Hematopoietic multipotent progenitor cell (in vitro differentiated cells): Measurements from ENCODE around the gene SYNM. TPM values are rescaled to one million over a fixed set of nuclear protein-coding genes. Genes with fewer than 3 reads are reported as not detected.
A peak's percentile ranks its signal among the peaks of the same experiment; 100 is the strongest.

Experiments used
- DNase-seq, 3 donors: peaks; one replicate each; pipeline ENCODE4 v3.0.0-alpha.2; 2011 to 2015; ENCODE audit warnings: low read depth in 2 of 3, low spot score in 2 of 3
- total RNA-seq: library from RNA; depleted of rRNA; stranded (reverse); fragments of >200 nt; gene quantifications from one replicate; pipeline ENCODE4 v1.2.3, GENCODE V29; 2012

SYNM gene
- total RNA-seq, 1 donor, result under 0.01 TPM

DNA sequence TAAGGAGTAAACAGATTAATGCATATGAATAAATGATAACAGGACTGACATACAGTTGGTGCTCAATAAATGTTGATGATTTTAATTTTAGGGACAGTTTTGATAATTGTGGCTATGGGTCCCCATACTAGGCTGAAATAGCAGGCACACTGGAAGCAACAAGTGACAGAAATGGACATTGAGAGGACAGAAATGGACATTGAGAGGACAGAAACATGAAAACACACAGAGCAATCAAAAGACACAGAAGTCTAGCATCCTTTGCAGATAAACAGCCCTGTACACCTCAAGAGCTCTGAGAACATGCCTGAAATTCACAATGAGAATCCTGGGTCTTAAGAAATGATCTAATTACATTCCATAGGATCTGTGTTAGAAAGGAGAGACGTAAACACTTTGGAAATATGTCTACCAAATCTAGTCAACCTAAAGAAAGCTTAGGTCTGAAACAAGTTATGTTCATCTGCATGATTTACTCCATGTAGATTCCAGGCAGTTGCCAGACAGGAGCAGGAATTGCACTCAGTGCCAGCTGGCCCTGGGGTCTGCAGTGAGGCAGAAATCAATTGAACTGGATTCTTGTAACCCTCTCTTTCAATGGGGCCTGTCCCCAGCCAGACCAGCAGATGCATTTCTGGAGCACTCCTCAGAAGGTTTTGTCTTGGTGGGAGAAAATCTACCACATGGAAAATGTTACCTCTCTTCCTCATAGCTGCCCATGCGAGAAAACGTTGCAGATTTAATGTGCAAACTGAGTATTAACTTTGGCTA is 60.3 kb downstream of the SYNM start:
- DNase-seq, result no peak

DNA sequence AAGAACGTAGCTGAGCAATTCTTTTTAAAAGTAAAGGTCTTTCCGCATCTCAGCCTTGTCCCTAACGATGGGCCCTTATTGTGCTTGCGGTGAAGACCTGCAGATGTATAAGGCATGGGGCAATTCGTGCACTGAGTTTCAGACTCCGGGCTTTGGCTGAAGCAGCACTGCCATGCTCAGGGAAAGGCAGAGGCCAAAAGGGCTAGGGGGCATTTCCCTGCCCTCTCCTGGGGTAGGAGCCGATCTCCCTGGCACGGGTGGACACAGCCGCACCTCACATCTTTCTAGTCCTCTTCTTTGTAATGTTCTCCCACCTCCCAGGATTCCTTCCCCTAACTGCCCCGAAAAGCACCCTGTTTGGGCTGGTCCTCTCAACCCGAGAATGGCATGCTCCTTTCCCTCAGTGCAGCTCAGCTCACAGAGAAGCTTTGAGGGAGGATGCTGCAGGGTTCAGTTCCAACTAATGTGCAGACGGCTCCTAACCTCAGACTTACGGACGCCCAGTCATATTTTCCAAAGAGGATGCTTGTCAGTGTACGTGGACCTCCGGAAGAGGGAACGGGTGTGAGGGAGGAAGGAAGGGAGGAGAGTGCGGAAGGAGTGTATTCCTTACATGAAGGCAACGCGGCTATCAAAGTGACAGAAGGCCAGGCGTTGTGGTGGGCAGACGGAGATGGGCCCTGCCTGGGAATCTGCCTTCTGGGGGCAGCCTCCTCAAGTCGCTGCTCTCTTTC is 61.2 kb downstream of the SYNM start:
- no peak for DNase-seq

DNA sequence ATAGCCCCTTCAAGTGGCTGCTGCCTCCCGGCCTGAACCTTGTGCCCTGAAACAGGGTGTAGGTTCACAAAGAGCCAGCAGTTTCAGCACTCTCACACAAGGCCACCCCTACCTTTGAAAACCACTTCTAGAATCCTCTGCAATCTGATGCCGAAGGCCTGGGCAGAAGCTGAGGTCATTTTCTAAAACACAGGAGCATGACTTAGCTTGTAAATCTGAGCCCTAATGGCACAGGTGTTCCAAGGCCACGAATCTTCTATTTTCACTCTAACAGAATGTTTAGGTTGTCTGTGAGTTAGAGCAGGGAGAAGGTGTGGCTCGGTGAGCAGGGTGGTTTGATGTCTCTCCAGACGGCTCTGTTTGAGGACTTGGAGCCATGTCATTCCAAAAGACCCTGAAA is 62.3 kb downstream of the SYNM start:
- DNase-seq, result no peak

DNA sequence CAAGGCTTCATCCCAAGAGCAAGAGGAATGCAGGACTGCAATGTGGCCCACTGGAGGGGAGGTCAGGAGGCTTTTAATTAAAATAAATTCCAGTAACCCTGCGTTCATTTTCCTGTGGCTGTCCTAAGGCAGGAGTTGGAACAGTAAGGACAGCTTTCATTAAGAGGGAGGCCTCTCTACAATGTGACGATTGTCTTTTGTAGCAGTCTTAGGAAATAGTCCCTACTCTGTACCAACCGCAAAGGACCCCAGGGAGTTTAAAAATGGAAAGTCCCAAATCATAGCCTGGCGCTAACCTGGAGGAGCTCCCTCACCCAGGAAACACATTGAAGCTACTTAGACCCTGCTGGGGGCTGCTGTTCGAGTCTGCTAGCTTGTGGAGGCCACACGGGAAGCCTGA is 62.8 kb downstream of the SYNM start:
- no peak for DNase-seq

DNA sequence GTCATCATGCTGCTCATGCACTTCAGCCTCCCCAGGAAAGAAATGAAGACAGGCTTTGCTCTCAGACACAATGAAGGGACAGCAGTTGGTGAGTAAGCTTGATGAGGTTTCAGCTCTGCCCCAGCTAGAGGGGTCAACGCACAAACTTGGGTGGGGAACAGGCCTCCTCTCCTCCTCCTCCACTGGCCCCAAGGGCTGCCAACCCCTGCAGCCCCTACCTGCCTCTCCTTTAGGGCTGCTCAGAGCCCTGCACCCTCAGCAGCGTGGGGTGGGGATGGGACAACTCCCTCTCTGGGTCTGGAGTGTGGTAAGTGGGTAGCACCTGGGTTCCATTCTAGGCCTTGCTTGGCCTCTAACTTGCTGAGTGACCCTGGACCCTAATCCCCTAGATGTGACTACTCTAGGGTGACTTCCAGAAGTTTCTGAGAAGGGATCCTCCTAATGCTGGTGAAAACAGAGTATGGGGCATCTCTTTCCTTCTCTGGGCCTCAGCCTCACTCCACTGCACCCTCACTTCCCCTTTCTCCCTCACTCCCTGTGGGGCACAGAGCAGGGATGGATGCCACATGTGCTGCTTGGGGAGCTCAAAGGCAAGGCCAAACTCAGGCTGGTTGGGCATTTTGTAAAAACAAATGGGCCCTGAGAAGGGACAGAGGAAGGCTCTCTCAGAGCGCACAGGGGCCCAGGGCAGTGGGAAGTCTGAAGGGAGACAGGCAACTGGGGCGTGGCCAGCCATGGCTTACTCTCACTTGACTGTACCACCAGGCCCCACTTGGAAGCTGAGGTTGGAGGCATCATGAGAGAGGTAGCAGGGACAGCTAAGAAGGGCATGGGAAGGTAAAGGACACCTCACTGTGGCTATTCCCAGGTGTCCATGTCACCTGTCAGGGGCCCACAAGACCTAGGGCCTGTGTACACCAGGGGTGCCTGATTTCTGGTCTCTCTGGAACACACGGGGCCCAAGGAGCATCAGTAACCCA is 64.0 kb downstream of the SYNM start:
- DNase-seq, result peak in 1 of 3 donors; percentile 5

DNA sequence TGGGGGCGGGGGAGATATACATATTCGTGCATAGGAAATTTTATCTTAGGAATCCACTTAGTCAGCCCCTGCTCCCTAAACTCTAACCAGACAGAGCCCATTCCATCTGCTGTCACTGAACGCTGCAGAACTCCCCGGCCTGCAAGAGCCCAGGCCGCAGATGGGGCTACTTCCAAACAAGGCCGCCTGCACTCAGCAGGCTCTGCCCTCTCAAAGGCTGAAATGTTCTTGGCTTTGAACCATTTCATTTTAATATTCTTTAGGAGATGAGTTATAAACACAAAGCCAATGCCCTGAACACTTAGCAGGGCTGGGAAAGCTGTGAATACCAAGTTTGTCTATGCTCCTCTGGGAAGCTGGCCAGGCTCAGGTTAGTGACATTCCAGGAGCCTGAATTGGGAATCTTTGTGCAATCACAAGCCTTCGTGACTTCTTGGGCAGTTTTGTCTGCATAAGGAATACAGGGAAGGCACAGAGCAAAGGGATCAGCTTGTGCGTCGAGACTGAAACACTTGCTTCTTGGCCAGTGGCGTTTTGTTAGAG is 65.0 kb downstream of the SYNM start:
- DNase-seq, result no peak

DNA sequence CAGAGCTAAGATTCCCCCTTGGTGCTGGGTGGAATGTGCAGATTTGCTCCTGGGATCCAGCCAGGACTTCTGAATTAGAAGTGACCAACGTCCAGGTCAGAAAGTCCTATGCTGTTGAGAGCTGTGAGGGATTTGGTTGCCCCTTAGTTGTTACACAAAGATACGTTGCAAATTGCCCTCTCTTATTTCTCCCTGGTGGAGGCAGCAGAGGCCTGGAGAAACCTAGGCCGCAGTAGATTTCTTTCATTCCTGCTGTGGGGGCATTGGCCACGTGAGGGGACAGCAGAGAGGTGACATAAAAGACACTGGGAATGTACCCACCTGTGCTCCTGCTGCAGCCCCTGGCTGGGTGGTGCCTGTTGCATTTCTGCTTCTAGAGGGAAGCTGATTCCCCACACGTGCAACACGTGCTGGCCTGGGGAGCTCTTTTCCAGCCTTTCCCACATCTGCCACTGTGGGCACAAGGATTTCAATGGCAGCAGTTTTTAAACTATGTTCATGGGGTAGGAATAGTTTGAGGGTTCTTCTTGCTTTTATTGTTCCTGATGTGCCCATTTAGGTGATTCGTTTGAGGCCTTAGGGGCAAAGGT is 65.7 kb downstream of the SYNM start:
- no peak for DNase-seq

DNA sequence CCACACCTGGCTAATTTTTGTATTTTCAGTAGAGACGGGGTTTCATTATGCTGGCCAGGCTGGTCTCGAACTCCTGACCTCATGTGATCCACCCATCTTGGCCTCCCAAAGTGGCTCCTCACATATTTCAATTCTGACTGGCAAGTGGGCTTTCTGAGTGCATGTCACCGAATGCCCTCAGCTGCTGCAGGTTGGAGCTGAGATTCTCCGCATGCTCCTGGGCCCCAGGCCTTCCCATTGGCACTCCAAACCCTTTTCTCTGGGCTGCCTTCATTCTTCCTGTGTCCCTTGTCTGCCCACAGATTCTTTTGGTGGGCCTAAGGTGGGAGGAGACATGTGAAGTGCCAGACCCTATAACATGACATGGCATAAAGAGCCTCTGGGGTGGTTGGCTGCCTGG is 67.3 kb downstream of the SYNM start:
- no peak for DNase-seq

DNA sequence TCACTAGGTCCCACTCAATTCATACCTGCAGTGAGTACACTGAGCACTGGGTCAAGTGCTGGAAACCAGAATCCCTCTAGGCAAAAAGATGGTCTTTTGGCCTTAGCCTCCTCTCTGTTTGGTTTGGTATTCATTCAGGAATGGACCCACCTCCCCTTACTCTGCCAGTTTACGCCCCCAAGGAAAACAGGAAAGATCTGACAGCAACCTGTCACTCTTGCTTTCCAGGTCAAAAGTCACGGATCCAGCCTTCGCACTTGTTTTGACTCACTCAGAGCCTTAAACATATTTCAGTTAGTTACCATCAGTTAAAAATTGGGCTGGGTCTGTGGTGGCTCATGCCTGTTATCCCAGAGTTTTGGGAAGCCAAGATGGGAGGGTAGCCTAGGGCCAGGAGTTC is 68.1 kb downstream of the SYNM start:
- no peak for DNase-seq

DNA sequence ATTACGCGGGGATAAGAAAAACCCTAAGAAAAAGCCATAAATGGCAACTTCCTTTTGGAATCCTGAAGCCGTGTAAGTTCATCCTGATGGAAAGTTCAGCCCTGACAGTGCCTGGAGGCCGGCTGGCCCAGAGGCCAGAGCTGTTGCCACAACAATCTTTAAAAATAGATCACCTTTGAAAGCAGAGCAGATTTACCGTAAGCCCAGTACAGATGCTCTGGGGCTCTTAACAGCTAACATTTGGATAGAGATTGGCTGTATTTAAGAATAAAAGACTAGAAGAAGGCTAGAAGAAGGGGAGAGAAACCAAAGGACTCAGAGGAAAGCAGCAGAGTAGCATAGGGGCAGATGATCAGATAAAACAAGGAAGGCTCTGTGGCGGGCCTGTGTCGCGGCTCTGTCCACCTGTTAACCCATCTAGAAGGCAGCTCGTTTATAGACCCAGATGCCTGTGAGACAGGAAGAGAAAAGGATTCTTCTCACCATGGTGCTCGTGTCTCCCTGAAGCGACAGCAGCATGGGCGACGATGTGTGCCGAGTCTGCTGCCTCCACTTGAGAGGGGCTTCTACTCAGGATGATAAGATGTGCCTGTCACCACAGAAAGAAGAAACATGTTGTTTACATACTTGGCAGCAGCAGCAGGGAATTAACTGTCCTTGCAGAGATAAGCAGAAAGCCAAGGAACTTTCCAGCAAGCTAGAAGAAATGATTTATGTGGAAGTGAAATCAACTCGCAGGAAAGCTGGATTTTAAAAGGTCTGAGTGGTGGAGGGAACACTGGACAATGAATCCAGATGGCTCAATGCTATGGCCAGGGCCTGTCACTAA is 69.9 kb downstream of the SYNM start:
- DNase-seq, result no peak

DNA sequence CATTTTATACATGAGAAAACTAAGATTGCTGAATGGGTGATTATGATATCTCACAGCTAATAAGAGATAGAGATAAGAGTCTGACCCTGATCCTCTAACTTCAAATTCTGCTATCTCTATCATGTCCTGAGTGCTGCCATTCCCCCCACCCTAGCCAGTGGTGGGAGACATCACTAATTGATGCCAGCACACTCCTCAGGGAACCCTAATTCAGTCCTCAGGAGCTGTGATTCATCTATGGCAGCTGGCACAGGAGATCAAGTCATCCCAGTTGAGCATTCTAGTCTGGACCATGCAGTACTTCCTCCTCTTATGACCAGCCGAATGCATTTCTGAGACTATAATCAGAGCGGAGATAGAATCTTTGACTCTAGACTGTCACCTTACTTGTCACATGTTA is 71.9 kb downstream of the SYNM start:
- DNase-seq, result no peak

DNA sequence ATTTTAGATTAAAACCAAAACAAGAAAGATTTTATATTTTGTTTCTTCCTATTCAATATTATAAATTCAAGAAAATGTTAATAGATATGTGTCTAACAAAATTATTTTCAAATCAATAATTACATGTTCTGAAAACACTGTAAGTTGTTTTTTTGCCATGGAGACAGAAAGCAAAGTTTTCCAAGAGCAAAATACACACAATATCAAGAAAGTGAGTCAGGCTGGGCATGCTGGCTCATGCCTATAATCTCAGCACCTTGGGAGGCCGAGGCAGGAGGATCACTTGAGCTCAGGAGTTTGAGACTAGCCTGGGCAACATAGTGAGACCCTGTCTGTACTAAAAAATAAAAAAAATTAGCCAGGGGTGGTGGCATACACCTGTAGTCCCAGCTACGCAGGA is 72.8 kb downstream of the SYNM start:
- DNase-seq, result no peak

DNA sequence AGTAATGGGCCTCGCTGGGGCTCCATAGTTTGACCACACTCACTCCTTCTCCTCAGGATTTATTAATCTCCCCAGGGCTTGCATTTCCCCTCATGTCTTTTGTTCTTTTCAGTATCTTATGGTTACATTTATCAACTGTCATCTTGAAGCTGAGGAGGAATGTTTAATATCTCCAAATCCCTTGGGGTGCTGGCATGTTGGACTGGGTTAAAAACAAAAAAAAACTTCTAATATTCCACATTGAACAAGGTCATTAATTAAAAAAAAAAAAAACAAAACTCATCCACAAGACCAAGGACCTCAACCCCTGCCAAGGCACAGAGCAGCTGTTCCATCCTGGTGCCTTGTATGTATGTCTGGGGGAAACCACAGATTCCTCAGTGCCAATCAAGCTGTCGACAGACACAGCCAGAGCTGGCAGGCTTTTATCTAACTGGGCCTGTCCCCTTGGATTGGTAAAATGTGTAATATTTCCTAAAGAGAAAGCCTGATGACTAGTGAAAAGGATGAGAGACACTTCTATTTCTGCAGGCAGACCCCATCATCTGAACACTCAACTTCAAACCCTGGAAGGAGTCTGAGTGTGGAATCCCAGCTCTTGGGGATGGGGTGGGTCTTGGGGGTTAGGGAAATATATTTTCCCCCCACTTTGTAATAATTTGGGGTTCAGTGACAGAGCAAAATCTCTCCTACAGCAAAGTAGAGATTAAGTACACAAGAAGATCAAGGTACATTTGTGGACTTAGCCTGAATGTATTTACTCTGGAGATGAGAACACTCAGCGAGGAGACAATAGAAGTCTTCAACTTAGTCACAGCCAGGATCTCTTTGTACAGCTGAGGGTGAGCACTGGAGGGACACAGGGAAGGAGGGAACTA is 75.4 kb downstream of the SYNM start:
- no peak for DNase-seq

DNA sequence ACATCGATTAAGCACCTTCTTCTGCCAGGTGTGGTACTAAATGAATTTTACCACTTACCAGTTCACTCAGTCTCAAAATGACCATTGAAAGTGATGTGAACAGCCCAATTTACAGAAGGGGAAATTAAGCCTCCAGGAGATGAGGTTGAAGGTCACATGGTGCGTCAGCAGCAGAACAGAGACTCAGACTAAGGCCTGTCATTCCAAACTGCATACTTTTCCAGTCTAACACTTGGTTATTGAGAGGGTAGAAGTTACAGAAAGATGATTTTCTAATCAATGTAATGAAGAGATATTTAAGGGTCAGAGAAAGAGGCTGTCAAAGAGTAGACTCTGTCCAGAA is 76.1 kb downstream of the SYNM start:
- no peak for DNase-seq

DNA sequence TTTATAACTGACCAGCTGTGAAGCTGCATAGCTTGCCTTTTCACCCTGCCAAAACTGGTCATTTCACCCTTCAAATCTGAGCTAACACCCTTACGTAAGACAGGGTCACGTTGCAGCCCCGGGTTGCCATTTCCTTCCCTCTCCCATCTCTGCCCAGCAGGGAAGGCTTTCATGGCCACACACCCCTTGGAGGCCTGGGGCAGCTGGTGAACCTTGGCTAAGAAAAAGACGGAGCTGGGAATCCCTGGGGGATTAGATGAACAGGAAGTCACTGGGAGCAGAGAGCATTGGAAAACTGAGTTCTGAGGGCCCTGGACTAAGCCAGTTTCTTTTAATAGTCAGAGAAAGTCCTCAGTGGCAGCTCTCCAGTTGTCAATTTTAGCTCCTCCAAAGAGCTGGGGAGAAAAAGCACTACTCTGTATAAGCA is 76.7 kb downstream of the SYNM start:
- DNase-seq, result no peak

DNA sequence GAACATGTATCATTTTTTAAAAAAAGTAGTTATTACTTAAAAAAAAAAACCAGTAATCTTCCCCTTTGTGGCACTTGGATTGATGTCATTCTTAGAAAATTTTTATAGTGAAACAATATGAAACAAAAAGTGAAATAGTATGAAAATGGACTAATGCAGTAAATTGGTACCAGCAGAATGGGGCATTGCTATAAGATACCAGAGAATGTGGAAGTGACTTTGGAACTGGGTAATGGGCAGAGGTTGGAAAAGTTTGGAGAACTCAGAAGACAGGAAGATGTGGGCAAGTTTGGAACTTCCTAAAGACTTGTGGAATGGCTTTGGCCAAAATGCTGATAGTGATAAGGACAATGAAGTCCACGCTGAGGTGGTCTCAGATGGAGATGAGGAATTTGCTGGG is 77.9 kb downstream of the SYNM start:
- DNase-seq, result no peak
